ENCODE measurements around the gene COBL.

DNA sequence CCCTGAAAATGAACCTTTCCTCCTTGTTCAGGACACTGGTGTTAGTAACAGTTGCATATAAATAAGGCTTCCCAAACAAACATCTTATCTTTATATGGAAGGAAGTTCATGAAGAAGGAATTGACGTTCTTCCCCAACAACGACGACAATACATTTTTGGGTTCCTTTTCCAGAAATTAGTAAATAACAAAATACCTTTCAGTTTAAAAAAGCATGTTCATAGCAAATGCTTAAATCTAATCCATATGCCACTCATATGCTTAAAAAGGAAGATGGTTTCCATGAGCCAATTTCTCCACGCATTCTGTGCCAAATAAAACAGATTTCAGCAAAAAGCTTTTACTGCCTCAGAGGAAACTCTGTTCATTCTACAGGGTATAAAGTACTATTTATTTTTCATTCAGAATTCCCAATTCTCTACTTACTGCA lies 182.6 kb downstream of the COBL start:
- TF ChIP-seq EZH2 (IDR thresholded peaks at IDR 0.05; ENCODE audit: insufficient read depth, poor library complexity, severe bottlenecking) (no peak), EZH2phosphoT487 (IDR thresholded peaks at IDR 0.05; ENCODE audit: insufficient read depth, low read depth) (no peak)

Data from GM23248 (cell line).